HEK293 (cell line): ENCODE data around the gene UST.

Experiments used
- CTCF ChIP-seq: fragments of 450-650 bp; formaldehyde crosslinking; IDR thresholded peaks from 2 replicates; pipeline ENCODE4 v1.5.1; 2016; ENCODE audit warnings: missing biosample characterization, missing genetic modification characterization
- GLI4 ChIP-seq: fragments of 450-650 bp; formaldehyde crosslinking; IDR thresholded peaks from 2 replicates; pipeline ENCODE4 v1.5.1; 2016; ENCODE audit warnings: missing biosample characterization, missing genetic modification characterization
- GLIS1 ChIP-seq: fragments of 450-650 bp; formaldehyde crosslinking; IDR thresholded peaks from 2 replicates; pipeline ENCODE4 v1.5.1; 2016; ENCODE audit warnings: missing biosample characterization, missing genetic modification characterization
- HOXA7 ChIP-seq: sonication (generic); formaldehyde crosslinking; IDR thresholded peaks from 2 replicates; pipeline ENCODE4 v1.8.1; 2022; ENCODE audit warnings: missing genetic modification reagents, borderline replicate concordance
- KLF1 ChIP-seq: fragments of 450-650 bp; formaldehyde crosslinking; IDR thresholded peaks from 2 replicates; pipeline ENCODE4 v1.5.1; 2016; ENCODE audit warnings: missing biosample characterization, missing genetic modification characterization
- OSR2 ChIP-seq: fragments of 450-650 bp; formaldehyde crosslinking; IDR thresholded peaks from 2 replicates; pipeline ENCODE4 v1.5.1; 2016; ENCODE audit warnings: missing biosample characterization, missing genetic modification characterization
- PRDM10 ChIP-seq: fragments of 450-650 bp; formaldehyde crosslinking; IDR thresholded peaks from 2 replicates; pipeline ENCODE4 v1.5.1; 2016; ENCODE audit warnings: missing biosample characterization, missing genetic modification characterization
- SP2 ChIP-seq: fragments of 450-650 bp; formaldehyde crosslinking; IDR thresholded peaks from 2 replicates; pipeline ENCODE4 v1.5.1; 2016; ENCODE audit warnings: missing biosample characterization, missing genetic modification characterization
- SP7 ChIP-seq: fragments of 450-650 bp; formaldehyde crosslinking; IDR thresholded peaks from 2 replicates; pipeline ENCODE4 v1.5.1; 2016; ENCODE audit warnings: missing biosample characterization, missing genetic modification characterization
- YY1 ChIP-seq: fragments of 450-650 bp; formaldehyde crosslinking; IDR thresholded peaks from 2 replicates; pipeline ENCODE4 v1.5.1; 2018; ENCODE audit warnings: missing biosample characterization, missing genetic modification characterization
- ZBTB20 ChIP-seq: fragments of 450-650 bp; formaldehyde crosslinking; IDR thresholded peaks from 2 replicates; pipeline ENCODE4 v1.5.1; 2016; ENCODE audit warnings: missing biosample characterization, missing genetic modification characterization
- ZBTB26 ChIP-seq: fragments of 450-650 bp; formaldehyde crosslinking; optimal IDR thresholded peaks from 2 replicates; pipeline ENCODE3; 2016; ENCODE audit warnings: missing biosample characterization, mild to moderate bottlenecking, missing genetic modification characterization
- ZEB2 ChIP-seq: fragments of 450-650 bp; formaldehyde crosslinking; IDR thresholded peaks from 2 replicates; pipeline ENCODE4 v1.5.1; 2016; ENCODE audit warnings: missing biosample characterization, missing genetic modification characterization
- ZIC2 ChIP-seq: fragments of 450-650 bp; formaldehyde crosslinking; IDR thresholded peaks from 2 replicates; pipeline ENCODE4 v1.5.1; 2016; ENCODE audit warnings: missing biosample characterization, missing genetic modification characterization
- ZNF184 ChIP-seq: fragments of 450-650 bp; IDR thresholded peaks from 2 replicates; pipeline ENCODE4 v1.5.1; 2018; ENCODE audit warnings: missing biosample characterization, mild to moderate bottlenecking, missing genetic modification characterization
- ZNF248 ChIP-seq: fragments of 450-650 bp; formaldehyde crosslinking; IDR thresholded peaks from 2 replicates; pipeline ENCODE4 v1.5.1; 2017; ENCODE audit warnings: missing biosample characterization, missing genetic modification characterization
- ZNF266 ChIP-seq: fragments of 450-650 bp; formaldehyde crosslinking; IDR thresholded peaks from 2 replicates; pipeline ENCODE4 v1.5.1; 2016; ENCODE audit warnings: missing biosample characterization, missing genetic modification characterization, low read depth
- ZNF335 ChIP-seq: fragments of 450-650 bp; formaldehyde crosslinking; conservative IDR thresholded peaks from 2 replicates; pipeline ENCODE4 v1.5.1; 2016; ENCODE audit warnings: missing biosample characterization, missing genetic modification characterization
- ZNF341 ChIP-seq: fragments of 450-650 bp; formaldehyde crosslinking; IDR thresholded peaks from 2 replicates; pipeline ENCODE4; 2016; ENCODE audit warnings: low read depth, missing biosample characterization, missing genetic modification characterization
- ZNF391 ChIP-seq: fragments of 450-650 bp; formaldehyde crosslinking; IDR thresholded peaks from 2 replicates; pipeline ENCODE4 v1.5.1; 2016; ENCODE audit warnings: low read depth, missing biosample characterization, missing genetic modification characterization, borderline replicate concordance
- ZNF449 ChIP-seq: fragments of 450-650 bp; formaldehyde crosslinking; IDR thresholded peaks from 2 replicates; pipeline ENCODE4 v1.5.1; 2017; ENCODE audit warnings: missing biosample characterization, mild to moderate bottlenecking, missing genetic modification characterization, moderate library complexity
- ZNF501 ChIP-seq: fragments of 450-650 bp; formaldehyde crosslinking; IDR thresholded peaks from 2 replicates; pipeline ENCODE4 v1.5.1; 2016; ENCODE audit warnings: missing biosample characterization, missing genetic modification characterization
- ZNF514 ChIP-seq: fragments of 450-650 bp; formaldehyde crosslinking; IDR thresholded peaks from 2 replicates; pipeline ENCODE4 v1.5.1; 2016; ENCODE audit warnings: missing biosample characterization, missing genetic modification characterization
- ZNF521 ChIP-seq: fragments of 450-650 bp; formaldehyde crosslinking; IDR thresholded peaks from 2 replicates; pipeline ENCODE4 v1.5.1; 2017; ENCODE audit warnings: missing biosample characterization, mild to moderate bottlenecking, missing genetic modification characterization
- ZNF530 ChIP-seq: fragments of 450-650 bp; formaldehyde crosslinking; IDR thresholded peaks from 2 replicates; pipeline ENCODE4 v1.5.1; 2016; ENCODE audit warnings: low read depth, missing biosample characterization, missing genetic modification characterization
- ZNF571 ChIP-seq: fragments of 450-650 bp; formaldehyde crosslinking; IDR thresholded peaks from 2 replicates; pipeline ENCODE4 v1.5.0; 2017; ENCODE audit warnings: missing biosample characterization, missing genetic modification characterization
- ZNF596 ChIP-seq: fragments of 450-650 bp; IDR thresholded peaks from 2 replicates; pipeline ENCODE4 v1.5.0; 2018; ENCODE audit warnings: missing biosample characterization, mild to moderate bottlenecking, missing genetic modification characterization, moderate library complexity
- ZNF629 ChIP-seq: fragments of 450-650 bp; formaldehyde crosslinking; IDR thresholded peaks from 2 replicates; pipeline ENCODE4 v1.5.1; 2017; ENCODE audit warnings: missing biosample characterization, missing genetic modification characterization
- ZNF639 ChIP-seq: fragments of 450-650 bp; formaldehyde crosslinking; IDR thresholded peaks from 2 replicates; pipeline ENCODE4 v1.5.1; 2016; ENCODE audit warnings: missing biosample characterization, missing genetic modification characterization
- ZNF777 ChIP-seq: fragments of 450-650 bp; formaldehyde crosslinking; IDR thresholded peaks from 2 replicates; pipeline ENCODE4 v1.5.1; 2017; ENCODE audit warnings: missing biosample characterization, missing genetic modification characterization, borderline replicate concordance
- ZSCAN16 ChIP-seq: fragments of 450-650 bp; formaldehyde crosslinking; IDR thresholded peaks from 2 replicates; pipeline ENCODE4 v1.5.1; 2016; ENCODE audit warnings: missing biosample characterization, missing genetic modification characterization

The UST gene

GRCh38 chr6:148747471-148748165, 788 bp downstream of the UST start (continued):
- peak; percentile 53; the same call in 1 of the 2 replicates for TF ChIP-seq PRDM10 (tag by site-specific recombination)
- peak; percentile 50 for TF ChIP-seq OSR2
- peak; percentile 98 for TF ChIP-seq ZNF335 (tag by site-specific recombination)
- TF ChIP-seq ZNF514 (tag by site-specific recombination) = no peak
- peak; percentile 60 for TF ChIP-seq SP2 (tag by site-specific recombination)
- peak; percentile 100 for TF ChIP-seq ZIC2
- TF ChIP-seq SP7 (tag by site-specific recombination) = 0 out of 2 replicates have a peak, but pooled peaks have one; percentile 23
- TF ChIP-seq ZNF639 (tag by site-specific recombination) = no peak
- no peak for TF ChIP-seq ZNF184
- no peak for TF ChIP-seq ZSCAN16 (tag by site-specific recombination)
- peak; percentile 76; the same call in 1 of the 2 replicates for TF ChIP-seq ZEB2 (tag by site-specific recombination)
- TF ChIP-seq GLI4 (tag by site-specific recombination) = no peak
- no peak for TF ChIP-seq ZNF596 (tag by site-specific recombination)
- peak; percentile 22; the same call in 1 of the 2 replicates for TF ChIP-seq ZNF449 (tag by site-specific recombination)
- TF ChIP-seq ZNF341 (tag by site-specific recombination) = peak; percentile 95
- peak; percentile 98 for TF ChIP-seq KLF1 (tag by site-specific recombination)
- TF ChIP-seq HOXA7 = no peak
- TF ChIP-seq ZNF521 = no peak
- no peak for TF ChIP-seq ZNF530 (tag by site-specific recombination)
- TF ChIP-seq ZNF266 (tag by site-specific recombination) = no peak
- TF ChIP-seq ZBTB20 (tag by site-specific recombination) = peak; percentile 87
- no peak for TF ChIP-seq ZNF571 (tag by site-specific recombination)
- 0 out of 2 replicates have a peak, but pooled peaks have one; percentile 14 for TF ChIP-seq ZNF629 (tag by site-specific recombination)
- peak; percentile 89 for TF ChIP-seq GLIS1 (tag by site-specific recombination)
- peak; percentile 97 for TF ChIP-seq ZBTB26 (tag by site-specific recombination)
- TF ChIP-seq CTCF (tag by site-specific recombination) = peak; percentile 94
- TF ChIP-seq YY1 (tag by site-specific recombination) = no peak; the same call in 1 of the 2 replicates
- no peak for TF ChIP-seq ZNF391 (tag by site-specific recombination)
- TF ChIP-seq ZNF248 (tag by site-specific recombination) = no peak
- peak; percentile 49; the same call in 1 of the 2 replicates for TF ChIP-seq ZNF501
- TF ChIP-seq ZNF777 (tag by site-specific recombination) = no peak
